Measurements from ENCODE around the gene SCAANT1.

The SCAANT1 gene

DNA sequence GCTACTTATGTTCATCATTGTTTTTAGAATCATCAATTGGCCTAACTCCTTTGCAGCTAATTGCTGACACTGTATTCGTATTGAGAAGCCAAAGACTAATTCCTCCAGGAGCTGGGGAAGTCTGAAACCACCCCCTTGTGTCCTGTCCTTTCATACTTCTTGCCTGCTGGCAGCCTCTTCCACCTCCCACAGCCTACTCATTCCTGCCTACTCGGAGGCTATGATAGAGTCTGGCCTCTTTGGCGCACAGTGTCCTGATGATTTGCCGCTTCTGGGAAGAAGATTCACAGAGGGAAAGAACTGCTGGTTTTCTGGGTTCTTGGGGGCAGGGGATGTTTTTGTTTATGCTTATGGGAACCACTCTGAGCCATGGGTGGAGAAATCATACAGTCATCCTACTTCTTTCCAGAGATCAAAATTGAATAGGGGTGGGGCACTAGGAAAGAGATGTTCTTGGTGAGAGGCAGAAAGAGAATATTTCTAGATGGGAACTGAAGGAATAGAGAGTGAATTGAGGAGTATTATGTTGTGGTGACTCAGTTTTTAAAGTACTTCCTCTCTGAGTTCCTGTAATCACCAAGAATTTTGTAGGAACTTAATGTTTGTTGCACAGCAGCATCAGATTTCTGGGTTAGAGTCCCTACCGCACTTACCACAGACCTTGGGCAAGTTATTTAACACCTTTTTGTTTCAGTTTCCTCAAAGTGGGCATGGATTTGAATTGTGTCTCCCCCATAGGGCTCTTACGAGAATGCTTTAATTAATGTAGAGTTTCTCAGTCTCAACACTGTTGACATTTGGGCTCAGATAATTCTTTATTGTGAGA lies 22.1 kb upstream of the SCAANT1 start:
- H3K27ac ChIP-seq (ENCODE audit: insufficient read depth, low read depth, low read length, poor library complexity, severe bottlenecking) = no peak overlapping the region
- 71 to 74% methylated on average over 6 of the region's 6 CpGs for WGBS, 2 experiments
- H3K9me3 ChIP-seq (ENCODE audit: control insufficient read depth, low read length) = no peaks in the 10 kb centered on the region
- H3K27me3 ChIP-seq (ENCODE audit: control insufficient read depth, insufficient read depth, low read length, poor library complexity, severe bottlenecking) = no peaks in the 10 kb centered on the region
- peaks cover 19% of the 10 kb centered on the region for H3K4me1 ChIP-seq (ENCODE audit: control insufficient read depth, insufficient read depth, low read length)
- no peak overlapping the region for H3K4me3 ChIP-seq (ENCODE audit: insufficient read depth, low read depth, low read length)
- H3K36me3 ChIP-seq (ENCODE audit: control insufficient read depth, insufficient read depth, low read length) = no peaks in the 10 kb centered on the region

DNA sequence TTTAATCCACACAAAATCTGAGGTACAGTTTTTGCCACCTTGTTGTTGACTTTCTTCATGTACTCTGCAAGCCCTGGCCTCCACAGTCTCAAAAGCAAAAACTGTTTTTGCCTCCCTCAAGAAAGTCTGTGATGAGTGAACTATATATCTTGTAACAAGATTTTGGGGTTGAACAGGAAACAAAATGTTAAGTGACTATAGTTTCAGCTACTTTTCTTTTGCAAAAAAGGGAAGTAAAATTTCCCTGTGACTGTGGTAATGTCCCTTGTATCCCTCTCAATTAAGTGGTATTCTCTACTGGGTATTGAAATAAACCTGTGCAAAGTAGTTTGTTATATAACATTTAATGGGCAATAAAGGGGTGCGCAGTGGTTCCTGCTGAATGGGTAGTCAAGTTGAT lies 21.3 kb upstream of the SCAANT1 start:
- Histone ChIP-seq H3K4me3 (ENCODE audit: insufficient read depth, low read depth, low read length) (no peak overlapping the region), H3K27me3 (ENCODE audit: control insufficient read depth, insufficient read depth, low read length, poor library complexity, severe bottlenecking) (no peaks in the 10 kb centered on the region), H3K36me3 (ENCODE audit: control insufficient read depth, insufficient read depth, low read length) (no peaks in the 10 kb centered on the region), H3K9me3 (ENCODE audit: control insufficient read depth, low read length) (no peaks in the 10 kb centered on the region), H3K4me1 (ENCODE audit: control insufficient read depth, insufficient read depth, low read length) (peaks cover 13% of the 10 kb centered on the region), H3K27ac (ENCODE audit: insufficient read depth, low read depth, low read length, poor library complexity, severe bottlenecking) (no peak overlapping the region)
- 93 to 97% methylated on average over 1 of the region's 1 CpG for WGBS, 2 experiments

DNA sequence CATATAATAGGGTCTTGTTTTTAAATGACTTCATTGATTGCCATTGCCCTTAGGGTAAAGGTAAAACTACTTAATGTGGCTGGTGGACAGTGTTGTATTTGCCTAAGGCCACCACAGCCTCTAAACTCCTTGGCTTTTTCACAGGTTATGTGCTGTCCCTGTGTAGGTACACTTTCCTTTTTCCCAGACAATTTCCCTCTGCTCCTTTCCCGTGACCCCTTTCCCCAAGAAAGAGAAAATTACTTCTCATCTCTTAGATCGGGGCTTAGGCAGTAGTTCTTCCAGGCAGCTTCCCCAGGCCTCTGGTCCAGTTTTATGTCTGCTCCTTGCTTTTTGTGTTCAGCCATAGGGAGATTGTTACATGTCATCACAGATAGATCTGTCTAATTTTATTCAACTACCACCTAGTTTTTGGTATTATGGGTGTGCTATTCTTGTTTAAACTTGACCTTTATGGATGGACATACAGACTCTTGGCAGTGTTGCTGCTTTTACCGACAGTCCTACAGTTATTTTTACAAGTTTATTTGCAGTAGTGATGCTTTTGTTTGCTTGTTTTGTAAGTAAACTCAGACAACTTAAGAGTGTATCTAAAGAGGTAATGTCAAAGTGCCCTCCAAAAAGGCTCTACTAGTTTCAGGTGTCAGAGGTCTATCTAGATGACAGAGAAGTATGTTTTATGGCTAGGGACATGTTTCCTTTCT lies 20.5 kb upstream of the SCAANT1 start:
- H3K4me1 ChIP-seq (ENCODE audit: control insufficient read depth, insufficient read depth, low read length) = peaks cover 9% of the 10 kb centered on the region
- H3K9me3 ChIP-seq (ENCODE audit: control insufficient read depth, low read length) = no peaks in the 10 kb centered on the region
- H3K27ac ChIP-seq (ENCODE audit: insufficient read depth, low read depth, low read length, poor library complexity, severe bottlenecking) = no peak overlapping the region
- H3K27me3 ChIP-seq (ENCODE audit: control insufficient read depth, insufficient read depth, low read length, poor library complexity, severe bottlenecking) = no peaks in the 10 kb centered on the region
- WGBS, 2 experiments = 94 to 97% methylated on average over 3 of the region's 3 CpGs
- H3K4me3 ChIP-seq (ENCODE audit: insufficient read depth, low read depth, low read length) = no peak overlapping the region
- no peaks in the 10 kb centered on the region for H3K36me3 ChIP-seq (ENCODE audit: control insufficient read depth, insufficient read depth, low read length)

DNA sequence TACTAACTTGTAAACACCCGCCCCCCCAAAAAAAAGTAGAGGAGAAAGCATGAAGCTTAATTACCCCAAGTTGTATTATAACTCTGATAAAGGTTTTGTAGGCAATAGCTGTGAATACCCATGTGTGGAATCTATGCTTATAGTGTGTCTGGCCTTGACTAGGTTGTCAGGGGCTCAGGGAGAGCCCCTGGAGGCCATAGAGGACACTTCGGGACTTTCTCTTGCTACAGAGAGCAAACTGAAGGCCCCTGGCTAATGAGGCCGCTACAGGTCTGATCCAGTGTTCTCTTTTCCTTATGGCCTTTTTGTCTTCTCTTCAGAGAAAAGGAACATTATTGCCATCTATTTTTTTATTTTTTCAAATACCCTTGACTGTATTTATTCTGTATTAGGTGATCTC lies 19.1 kb upstream of the SCAANT1 start:
- Histone ChIP-seq H3K4me3 (ENCODE audit: insufficient read depth, low read depth, low read length) (no peak overlapping the region), H3K9me3 (ENCODE audit: control insufficient read depth, low read length) (no peaks in the 10 kb centered on the region), H3K4me1 (ENCODE audit: control insufficient read depth, insufficient read depth, low read length) (no peaks in the 10 kb centered on the region), H3K36me3 (ENCODE audit: control insufficient read depth, insufficient read depth, low read length) (no peaks in the 10 kb centered on the region), H3K27ac (ENCODE audit: insufficient read depth, low read depth, low read length, poor library complexity, severe bottlenecking) (no peak overlapping the region), H3K27me3 (ENCODE audit: control insufficient read depth, insufficient read depth, low read length, poor library complexity, severe bottlenecking) (no peaks in the 10 kb centered on the region)
- 83 to 89% methylated on average over 3 of the region's 3 CpGs for WGBS, 2 experiments

DNA sequence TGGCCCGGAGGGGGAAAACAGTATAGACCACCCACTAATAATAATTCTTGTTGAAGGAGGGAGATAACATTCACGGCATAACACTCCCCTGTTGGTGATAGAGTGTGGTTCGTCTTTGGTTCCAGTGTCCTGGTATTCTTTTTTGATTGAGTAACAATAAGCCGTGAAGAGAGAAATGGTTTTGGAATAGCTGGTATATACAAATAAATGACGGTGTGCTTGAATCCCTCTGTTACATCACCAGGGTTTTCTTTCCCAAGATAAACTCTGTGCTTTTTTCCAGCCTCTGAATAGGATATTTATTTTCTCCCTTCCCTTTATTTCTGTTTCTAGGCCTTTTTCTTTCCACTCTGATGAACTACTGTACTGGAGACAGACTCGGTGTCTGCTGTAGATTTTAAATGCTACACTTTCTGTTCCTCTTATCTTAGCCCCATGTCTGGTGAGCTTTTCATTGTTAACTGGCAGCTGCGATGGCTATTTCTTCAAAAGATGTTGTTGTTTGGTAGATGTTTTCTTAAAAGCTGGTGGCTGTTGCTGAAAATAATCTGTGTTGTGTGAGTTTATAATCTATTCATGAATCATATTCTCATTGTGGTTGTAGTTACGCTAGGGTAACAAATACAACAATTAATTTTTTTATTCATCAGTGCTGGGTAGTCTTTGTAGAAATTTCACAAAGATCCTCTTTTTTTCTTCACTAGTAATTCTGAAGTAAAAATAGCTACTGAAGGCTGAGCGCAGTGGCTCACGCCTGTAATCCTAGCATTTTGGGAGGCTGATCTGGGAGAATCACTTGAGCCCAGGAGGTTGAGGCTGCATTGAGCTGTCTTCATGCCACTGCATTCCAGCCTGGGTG lies 15.5 kb upstream of the SCAANT1 start:
- no peaks in the 10 kb centered on the region for H3K9me3 ChIP-seq (ENCODE audit: control insufficient read depth, low read length)
- H3K4me1 ChIP-seq (ENCODE audit: control insufficient read depth, insufficient read depth, low read length) = no peaks in the 10 kb centered on the region
- no peak overlapping the region for H3K4me3 ChIP-seq (ENCODE audit: insufficient read depth, low read depth, low read length)
- H3K27ac ChIP-seq (ENCODE audit: insufficient read depth, low read depth, low read length, poor library complexity, severe bottlenecking) = no peak overlapping the region
- H3K27me3 ChIP-seq (ENCODE audit: control insufficient read depth, insufficient read depth, low read length, poor library complexity, severe bottlenecking) = no peaks in the 10 kb centered on the region
- 90 to 95% methylated on average over 9 to 10 of the region's 10 CpGs for WGBS, 2 experiments
- peaks cover 17% of the 10 kb centered on the region for H3K36me3 ChIP-seq (ENCODE audit: control insufficient read depth, insufficient read depth, low read length)

DNA sequence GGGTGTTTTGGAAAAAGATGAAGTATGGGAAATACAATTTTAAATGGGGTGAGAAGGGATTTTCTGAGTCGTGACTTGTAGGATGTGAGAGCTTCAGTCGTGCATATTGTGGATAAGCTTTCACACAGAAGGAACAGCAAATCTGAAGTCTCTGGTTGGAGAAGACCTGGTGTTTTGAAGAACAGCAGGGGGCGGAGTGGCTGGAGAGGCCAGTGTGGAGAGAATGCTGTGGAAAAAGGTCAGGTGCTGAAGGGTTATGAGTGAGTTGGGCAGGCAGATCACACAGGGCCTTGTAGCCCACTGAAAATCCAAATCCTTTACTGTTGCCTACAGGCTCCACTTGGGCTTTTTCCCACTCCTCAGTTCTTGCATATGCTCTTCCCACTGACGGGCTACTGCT lies 14.1 kb upstream of the SCAANT1 start:
- H3K27me3 ChIP-seq (ENCODE audit: control insufficient read depth, insufficient read depth, low read length, poor library complexity, severe bottlenecking) = no peaks in the 10 kb centered on the region
- no peak overlapping the region for H3K4me3 ChIP-seq (ENCODE audit: insufficient read depth, low read depth, low read length)
- H3K36me3 ChIP-seq (ENCODE audit: control insufficient read depth, insufficient read depth, low read length) = peaks cover 22% of the 10 kb centered on the region
- H3K4me1 ChIP-seq (ENCODE audit: control insufficient read depth, insufficient read depth, low read length) = no peaks in the 10 kb centered on the region
- H3K9me3 ChIP-seq (ENCODE audit: control insufficient read depth, low read length) = no peaks in the 10 kb centered on the region
- WGBS, 2 experiments = 94 to 95% methylated on average over 4 of the region's 4 CpGs
- H3K27ac ChIP-seq (ENCODE audit: insufficient read depth, low read depth, low read length, poor library complexity, severe bottlenecking) = no peak overlapping the region

DNA sequence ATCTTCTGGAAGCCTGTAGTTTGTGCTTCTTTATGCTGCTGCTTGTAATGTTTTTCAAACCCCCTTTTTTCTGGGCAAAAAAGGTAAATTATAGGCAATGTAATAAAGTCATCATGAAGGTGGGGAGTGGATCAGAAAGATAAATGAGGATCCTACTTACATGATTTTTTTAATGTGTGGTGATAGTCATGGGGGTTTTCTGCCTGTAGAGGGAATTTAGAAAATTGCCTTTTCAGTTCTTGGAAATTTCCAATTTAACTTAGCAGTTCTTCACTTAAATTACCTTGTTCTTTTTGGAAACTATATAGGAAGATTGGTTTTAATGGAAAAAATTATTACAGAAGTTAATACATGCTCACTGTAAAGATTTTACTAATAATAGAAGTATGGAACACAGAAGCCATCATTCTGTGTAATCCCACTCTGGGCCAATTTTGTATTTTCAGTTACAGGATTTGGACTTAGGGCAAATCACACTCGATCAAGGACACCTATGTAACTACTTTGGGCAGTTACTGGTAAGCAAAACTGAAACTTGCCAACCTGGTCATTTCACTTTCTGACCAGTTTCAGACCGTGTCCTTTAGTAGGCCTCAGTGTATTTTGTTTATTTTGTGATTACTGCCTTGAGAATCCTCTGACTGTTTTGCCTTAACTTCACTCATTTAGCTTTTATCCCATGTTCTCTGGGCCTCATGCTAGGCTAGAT lies 10.5 kb upstream of the SCAANT1 start:
- Histone ChIP-seq H3K9me3 (ENCODE audit: control insufficient read depth, low read length) (no peaks in the 10 kb centered on the region), H3K27ac (ENCODE audit: insufficient read depth, low read depth, low read length, poor library complexity, severe bottlenecking) (no peak overlapping the region), H3K4me3 (ENCODE audit: insufficient read depth, low read depth, low read length) (no peak overlapping the region), H3K4me1 (ENCODE audit: control insufficient read depth, insufficient read depth, low read length) (no peaks in the 10 kb centered on the region), H3K27me3 (ENCODE audit: control insufficient read depth, insufficient read depth, low read length, poor library complexity, severe bottlenecking) (no peaks in the 10 kb centered on the region), H3K36me3 (ENCODE audit: control insufficient read depth, insufficient read depth, low read length) (peaks cover 23% of the 10 kb centered on the region)
- WGBS, 2 experiments = 93 to 94% methylated on average over 2 of the region's 2 CpGs

DNA sequence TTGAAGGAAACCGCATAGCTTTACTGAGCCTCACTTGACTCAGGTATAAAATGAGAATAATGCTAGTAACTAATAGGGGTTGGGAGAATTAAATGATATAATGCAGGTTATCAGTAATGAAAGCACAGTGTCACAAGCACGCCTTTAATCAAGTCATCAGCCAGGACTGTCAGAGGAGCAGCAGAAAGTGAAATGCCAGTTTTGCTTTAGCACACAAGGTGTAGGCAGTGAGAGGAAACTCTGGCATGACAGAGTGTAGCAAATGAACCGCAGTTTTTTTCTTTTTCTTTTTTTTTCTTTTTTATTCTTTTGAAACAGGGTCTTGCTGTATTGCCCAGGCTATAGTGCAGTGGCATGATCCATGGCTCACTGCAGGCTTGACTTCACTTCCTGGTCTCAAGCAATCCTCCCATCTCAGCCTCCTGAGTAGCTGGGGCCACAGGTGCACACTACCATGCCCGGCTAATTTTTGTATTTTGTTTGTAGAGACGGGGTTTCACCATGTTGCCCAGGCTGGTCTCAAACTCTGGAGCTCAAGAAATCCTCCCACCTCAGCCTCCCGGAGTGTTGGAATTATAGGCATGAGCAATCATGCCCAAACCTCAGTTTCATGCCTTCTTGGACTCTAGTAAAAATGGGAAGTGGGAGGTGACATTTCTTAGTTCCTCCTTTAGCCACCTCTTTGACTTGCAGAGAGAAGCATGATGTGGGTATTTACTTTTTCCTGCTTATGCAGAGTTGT lies 9.7 kb upstream of the SCAANT1 start:
- H3K27ac ChIP-seq (ENCODE audit: insufficient read depth, low read depth, low read length, poor library complexity, severe bottlenecking) = no peak overlapping the region

DNA sequence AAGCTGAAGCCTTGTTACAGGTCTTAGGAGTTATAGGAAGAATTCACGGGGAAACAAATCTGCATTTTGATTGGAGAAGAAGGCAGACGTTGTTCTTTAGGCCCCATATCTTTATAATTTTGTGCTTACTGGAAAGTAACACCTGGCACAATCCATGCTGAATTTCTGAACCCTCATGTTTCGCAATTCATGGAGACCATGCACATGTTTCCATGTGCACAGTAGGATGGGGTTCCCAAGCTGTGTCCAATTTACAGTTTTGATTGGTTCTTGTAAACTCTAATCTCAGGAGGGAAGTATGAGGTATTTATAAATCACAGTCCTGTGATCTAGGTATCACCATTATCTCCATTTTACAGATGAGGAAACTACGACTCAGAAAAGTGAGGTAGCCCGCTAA lies 7.8 kb upstream of the SCAANT1 start:
- H3K4me3 ChIP-seq (ENCODE audit: insufficient read depth, low read depth, low read length) = no peak overlapping the region
- H3K27ac ChIP-seq (ENCODE audit: insufficient read depth, low read depth, low read length, poor library complexity, severe bottlenecking) = no peak overlapping the region
- H3K4me1 ChIP-seq (ENCODE audit: control insufficient read depth, insufficient read depth, low read length) = no peaks in the 10 kb centered on the region
- no peaks in the 10 kb centered on the region for H3K27me3 ChIP-seq (ENCODE audit: control insufficient read depth, insufficient read depth, low read length, poor library complexity, severe bottlenecking)
- WGBS, 2 experiments = 91 to 97% methylated on average over 5 of the region's 5 CpGs
- H3K36me3 ChIP-seq (ENCODE audit: control insufficient read depth, insufficient read depth, low read length) = peaks cover 24% of the 10 kb centered on the region
- no peaks in the 10 kb centered on the region for H3K9me3 ChIP-seq (ENCODE audit: control insufficient read depth, low read length)

More for the DNA sequence above, 9.7 kb upstream of the SCAANT1 start:
- Histone ChIP-seq H3K36me3 (ENCODE audit: control insufficient read depth, insufficient read depth, low read length) (peaks cover 29% of the 10 kb centered on the region), H3K4me1 (ENCODE audit: control insufficient read depth, insufficient read depth, low read length) (no peaks in the 10 kb centered on the region), H3K9me3 (ENCODE audit: control insufficient read depth, low read length) (no peaks in the 10 kb centered on the region), H3K27me3 (ENCODE audit: control insufficient read depth, insufficient read depth, low read length, poor library complexity, severe bottlenecking) (no peaks in the 10 kb centered on the region), H3K4me3 (ENCODE audit: insufficient read depth, low read depth, low read length) (no peak overlapping the region)
- 91 to 96% methylated on average over 6 of the region's 6 CpGs for WGBS, 2 experiments

All from ectodermal cell (in vitro differentiated cells).